H54 (cell line): ENCODE data around the gene UBE2L6.
A peak's percentile ranks its signal among the peaks of the same experiment; 100 is the strongest.

Experiments used
- DNase-seq: peaks from one replicate; pipeline ENCODE4 v3.0.0; 2011; ENCODE audit warnings: low spot score, mixed read lengths; ENCODE audit not compliant: insufficient read length
- FAIRE-seq: peaks from 3 replicates; lab custom pipeline; 2011; peaks lifted over from hg19 to GRCh38; lab: Jason Lieb, UNC
- POLR2A ChIP-seq: IDR thresholded peaks from 2 replicates; pipeline ENCODE4 v1.6.1; 2011; ENCODE audit warnings: low read depth, mild to moderate bottlenecking, low read length

UBE2L6 gene

DNA sequence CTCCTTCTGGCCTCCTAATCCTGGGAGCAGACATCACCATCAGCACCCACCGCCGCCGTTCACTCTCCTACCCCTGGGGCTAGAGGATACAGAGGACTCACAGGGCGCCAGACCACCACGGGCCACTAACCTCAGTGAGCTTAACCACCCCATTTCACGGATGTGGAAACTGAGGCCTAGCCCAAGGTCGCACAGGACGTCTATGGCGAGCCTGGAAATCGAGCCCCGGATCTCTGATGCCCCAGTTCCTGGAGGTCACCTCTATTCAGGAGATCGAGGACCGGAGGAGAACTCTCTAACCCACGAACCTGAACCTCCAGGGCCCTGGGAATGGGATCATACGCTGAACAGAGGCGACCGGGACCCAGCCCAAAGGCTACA is 37.3 kb downstream of the UBE2L6 start:
- no peak for TF ChIP-seq POLR2A
- no peak for DNase-seq
- FAIRE-seq, result no peak

DNA sequence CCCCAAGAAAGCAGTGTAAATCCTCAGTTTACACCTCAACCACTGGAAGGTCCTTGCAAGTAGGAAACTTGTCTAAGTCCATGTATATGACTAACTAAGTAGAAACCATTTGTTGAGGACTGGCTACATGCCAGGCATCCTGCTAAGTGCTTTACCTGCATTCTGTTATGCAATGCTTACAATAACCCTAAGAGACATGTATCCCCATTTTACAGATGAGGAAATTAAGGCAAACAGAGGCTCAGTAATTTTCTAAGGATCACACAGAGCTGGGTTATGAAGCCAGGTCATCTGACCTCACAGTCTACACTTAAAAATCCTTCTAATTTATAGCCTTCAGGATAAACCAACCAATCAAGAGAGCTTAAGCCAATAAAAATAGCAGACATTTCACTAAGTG is 38.5 kb downstream of the UBE2L6 start:
- DNase-seq (no peak), FAIRE-seq (no peak)
- TF ChIP-seq POLR2A, result no peak

DNA sequence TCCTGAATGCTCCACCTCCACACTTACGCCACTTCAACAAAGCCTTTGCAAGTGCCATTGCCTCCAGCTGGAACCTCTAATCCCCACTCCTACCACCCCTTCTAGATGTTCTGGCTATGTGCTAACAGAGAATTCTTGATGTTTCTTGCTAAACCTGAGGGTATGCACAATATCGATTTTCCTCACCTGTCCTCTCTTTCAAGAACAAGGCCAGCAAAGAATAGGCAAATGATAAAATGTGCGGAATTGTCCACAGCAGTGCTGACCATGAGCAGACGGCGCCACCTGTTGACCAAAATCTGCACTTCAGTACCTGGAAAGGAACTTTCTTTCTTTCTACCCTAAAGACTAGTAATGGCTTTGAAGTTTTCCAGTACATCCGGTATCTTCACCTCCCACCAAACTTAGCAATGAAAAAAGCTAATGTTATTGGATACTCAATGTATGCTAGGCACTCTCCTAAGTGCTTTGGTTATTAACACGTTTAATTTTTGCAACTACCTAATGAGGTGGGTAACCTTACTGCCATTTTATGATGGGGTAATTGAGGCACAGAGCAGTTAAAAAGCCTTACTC is 40.3 kb downstream of the UBE2L6 start:
- no peak for DNase-seq
- FAIRE-seq, result no peak
- no peak for TF ChIP-seq POLR2A

DNA sequence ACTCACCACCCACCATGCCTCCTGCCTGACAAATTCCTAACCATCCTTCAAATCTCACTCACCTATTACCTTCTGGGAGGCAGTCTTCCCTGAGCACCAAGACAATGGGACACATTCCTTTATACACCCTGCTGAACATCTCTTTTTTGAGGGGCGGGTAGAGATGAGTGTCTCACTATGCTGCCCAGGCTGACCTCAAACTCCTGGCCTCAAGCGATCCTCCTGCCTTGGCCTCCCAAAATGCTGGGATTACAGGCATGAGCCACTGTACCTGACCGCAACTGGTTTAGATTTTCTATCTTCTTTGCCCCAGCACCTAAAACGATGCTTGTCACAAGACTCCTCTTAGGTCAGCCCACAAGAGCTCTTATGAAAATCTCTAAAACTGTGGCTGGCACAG is 44.1 kb downstream of the UBE2L6 start:
- no peak for DNase-seq
- FAIRE-seq, result no peak
- TF ChIP-seq POLR2A, result no peak

DNA sequence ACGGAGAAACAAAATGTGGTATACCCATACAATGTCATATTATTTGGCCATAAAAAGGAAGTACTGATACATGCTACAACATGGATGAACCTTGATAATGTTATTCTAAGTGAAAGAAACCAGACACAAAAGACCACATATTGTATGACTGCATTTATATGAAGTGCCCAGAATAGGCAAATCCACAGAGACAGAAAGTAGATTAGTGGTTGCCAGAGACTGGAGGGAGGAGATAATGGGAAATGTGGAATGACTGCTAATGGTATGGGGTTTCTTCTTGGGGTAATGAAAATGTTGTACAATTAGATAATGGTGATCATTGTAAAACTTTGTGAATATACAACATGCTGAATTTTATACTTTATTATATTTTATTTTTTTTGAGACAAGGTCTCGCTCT is 46.4 kb downstream of the UBE2L6 start:
- TF ChIP-seq POLR2A, result no peak
- no peak for FAIRE-seq
- no peak for DNase-seq

DNA sequence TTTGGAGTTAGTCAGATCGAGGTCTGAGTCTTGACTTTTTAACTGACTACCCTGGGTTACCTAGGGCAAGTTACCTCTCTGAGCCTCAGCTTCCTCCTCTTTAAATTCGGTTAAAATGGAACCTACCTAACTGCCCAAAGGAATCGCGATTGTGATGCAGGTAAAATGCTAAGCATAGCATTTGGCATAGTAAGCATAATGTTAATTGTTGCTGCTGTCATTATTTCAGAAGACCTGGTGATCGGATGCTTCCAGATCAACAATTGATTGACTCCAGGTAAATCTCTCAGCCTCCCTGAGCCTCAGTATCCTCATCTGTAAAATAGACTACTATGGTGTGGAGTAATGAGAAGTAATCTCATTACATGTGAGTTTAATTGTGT is 51.4 kb downstream of the UBE2L6 start:
- DNase-seq, result no peak
- no peak for FAIRE-seq
- TF ChIP-seq POLR2A, result no peak

DNA sequence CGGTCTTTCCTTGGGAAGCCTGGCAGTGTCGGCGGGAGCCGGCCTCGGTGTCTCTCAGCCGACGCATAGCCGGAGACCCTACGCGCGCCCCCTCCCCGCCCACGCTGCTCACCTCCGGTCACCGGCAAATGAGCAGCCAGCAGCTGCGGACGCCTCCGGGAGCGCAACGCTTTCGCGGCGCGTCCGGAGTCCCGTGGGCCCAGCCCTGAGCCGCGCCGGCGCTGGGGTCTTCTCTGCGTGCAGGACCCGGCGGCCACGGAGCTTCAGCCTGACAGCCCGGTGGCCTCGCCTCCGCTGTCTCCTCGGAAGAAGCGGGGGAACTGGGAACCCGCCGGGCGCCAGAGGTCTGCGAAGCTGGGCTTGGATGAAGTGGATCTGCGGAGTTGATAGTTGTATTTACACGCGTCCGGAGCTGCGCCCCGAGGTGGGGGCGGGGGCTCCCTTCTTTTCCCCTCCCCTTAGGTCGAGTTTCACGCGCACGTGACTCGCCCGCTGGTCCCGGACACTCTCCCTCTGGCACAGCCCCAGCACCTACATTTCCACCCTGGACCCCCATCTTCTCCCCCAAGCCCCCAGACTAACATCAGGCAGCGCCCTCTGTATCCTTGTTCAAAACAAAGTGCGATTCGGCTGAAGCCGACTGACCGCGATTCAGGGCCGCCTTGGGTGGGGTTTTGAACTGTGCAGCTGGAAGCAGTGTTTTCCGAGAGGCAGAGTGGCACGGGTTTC is 52.0 kb downstream of the UBE2L6 start, which contains the start of gene SLC43A1:
SLC43A1 (minus strand) TSS at position 371 of the 729 bp plus-strand sequence. CDS start 1,591 bp downstream, outside the sequence.
- FAIRE-seq (no peak), DNase-seq (peak; percentile 60)
- no peak for TF ChIP-seq POLR2A

DNA sequence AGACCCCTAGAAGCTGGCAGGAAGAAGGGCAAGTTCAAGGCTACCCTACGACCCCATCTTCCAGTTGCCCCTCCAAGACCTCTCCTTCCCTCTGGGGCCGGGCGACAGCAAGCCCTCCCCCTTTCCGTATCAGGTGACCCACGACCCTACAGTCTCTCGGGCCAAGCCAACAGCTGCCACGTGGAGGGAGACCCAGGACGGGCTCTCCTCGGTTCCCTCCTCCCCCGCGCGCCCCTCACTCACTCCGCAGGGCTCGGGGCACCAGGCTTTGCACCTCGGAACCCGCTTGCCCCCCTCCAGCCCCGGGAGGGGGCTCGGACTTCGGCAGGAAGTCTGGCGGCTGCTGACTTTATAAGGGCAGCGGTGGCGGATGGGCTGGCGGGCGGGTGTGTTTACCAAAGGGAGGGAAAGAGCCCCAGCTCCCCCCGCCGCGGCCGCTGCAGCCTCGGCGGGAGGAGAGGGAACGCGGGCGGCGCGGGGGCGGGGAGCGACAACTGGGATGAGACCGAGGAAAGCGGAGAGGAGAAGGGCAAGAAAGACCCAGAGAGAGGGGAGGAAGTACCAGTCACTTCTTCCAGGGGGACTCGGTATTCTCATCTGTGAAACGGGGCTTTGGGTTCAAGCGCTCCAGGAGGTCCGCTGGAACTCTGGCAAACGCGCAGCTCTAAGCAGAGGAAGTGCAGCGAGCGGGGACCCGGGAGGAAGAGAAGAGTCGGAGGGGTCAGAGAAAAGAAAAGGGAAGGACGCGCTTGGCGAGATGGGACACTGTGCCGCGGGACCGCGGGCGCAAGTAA is 52.7 kb downstream of the UBE2L6 start:
- no peak for FAIRE-seq
- DNase-seq, result no peak
- TF ChIP-seq POLR2A, result no peak

DNA sequence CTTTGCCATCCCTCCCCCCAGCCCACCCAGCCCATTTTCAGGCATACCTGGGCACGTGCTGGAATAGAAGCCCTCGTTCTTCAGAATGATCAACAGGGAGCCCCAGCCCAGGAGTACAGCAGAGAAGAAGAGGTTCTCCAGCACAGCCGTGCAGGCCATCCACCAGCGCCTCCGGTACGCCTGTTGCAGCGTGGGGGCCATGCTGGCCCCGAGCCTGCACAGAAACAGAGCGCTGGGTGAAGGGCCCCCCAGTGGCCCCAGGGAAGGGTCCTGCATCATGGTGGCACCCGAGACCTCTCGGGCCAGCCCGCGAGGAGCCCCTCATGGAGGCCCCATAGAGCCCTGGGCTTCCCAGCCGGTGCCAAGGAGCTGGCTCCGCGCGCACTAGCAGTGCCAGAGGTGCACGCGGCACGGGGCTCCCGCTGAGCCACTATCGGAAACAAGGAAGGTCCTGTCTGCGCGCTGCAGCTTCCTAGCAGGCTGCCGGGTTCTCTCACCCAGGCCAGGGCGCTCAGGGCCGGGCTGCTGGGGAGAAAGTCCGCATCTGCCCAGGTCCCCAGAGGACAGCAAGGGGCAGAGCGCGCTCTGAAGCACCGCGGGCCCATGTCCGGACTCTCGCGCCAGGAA is 53.4 kb downstream of the UBE2L6 start:
- TF ChIP-seq POLR2A, result no peak
- no peak for FAIRE-seq
- no peak for DNase-seq

DNA sequence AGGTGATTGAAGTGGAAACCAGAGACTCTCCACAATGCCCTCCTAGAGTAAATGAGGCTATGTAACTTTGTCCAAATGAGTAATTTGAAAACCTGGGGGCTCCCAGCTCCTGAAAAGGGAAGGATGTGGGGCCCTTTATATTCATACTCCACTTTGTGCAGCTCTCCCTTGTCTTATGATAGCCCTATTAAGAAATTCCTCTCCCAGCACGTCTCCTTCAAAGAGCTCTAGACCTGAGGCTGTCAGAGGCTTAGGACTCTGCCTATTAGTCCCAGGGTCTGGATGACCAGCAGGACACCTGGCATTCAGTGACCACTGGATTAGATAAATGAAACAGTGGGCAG is 54.0 kb downstream of the UBE2L6 start:
- no peak for DNase-seq
- FAIRE-seq, result no peak
- TF ChIP-seq POLR2A, result no peak

DNA sequence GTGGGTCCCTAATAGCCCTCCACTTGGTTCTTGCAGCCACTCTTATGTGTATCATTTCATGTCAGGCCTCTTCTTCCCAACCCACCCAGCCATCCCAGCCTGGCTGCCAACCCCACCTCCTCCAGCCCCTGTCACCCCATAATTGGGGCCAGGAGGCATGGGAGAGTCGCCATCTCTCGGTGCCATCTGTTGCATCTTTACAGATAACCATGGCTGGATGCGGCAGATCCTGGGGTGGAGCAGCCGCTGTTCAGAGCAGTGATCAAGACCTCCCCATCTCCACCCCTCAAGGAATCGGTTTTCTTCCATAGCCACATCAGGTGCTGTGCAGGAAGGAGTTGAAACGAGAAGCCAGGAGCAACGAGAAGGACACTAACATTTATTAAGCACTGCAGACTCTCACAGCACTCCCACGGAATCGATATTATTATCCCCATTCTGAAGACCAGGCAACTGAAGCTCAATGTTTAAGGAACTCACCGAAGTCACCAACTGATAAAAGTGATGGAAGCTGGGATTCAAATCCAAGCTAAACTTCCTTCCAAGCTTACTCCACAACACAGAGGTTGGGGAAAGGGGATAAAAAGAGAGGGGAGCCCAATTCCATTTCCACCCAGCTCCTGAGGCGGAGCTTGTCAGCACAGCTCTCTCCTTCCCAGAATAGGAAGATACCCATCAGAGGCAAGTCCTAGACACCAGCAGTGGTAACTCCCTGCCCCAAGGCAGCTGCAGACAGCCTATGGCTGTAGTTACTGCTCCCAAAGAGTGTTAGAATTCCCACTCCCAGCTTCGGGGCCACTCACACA is 54.6 kb downstream of the UBE2L6 start:
- no peak for TF ChIP-seq POLR2A
- DNase-seq, result no peak
- FAIRE-seq, result no peak

DNA sequence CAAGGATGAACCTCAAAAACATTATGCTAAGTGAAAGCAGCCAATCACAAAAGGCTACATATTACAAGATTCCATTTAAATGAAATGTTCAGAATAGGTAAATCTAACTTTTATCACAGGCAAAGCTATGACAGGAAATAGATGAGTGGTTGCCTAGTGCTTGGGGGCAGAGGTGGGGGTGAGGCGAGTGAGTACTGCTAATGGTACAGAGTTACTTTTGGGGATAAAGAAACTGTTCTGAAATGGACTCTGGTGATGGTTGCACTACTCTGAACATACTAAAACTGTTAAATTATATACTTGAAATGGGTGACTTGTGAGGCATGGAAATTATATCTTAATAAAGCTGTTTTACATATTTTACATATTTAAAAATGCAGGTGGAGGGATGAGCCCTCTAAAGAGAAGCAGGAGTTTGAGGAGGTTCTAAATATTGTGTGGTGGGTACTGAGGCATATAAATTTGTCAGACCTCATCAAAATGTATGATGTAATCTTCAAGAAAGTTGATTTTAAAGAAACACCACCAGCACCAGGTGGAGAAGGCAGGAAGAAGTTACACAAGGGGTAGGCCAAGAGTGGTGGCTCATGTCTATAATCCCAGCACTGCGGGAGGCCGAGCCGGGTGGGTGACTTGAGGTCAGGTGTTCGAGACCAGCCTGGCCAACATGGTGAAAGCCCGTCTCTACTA is 55.6 kb downstream of the UBE2L6 start:
- no peak for TF ChIP-seq POLR2A
- FAIRE-seq (no peak), DNase-seq (no peak)
